ENCODE results near the gene ZHX3.

The ZHX3 gene

DNA sequence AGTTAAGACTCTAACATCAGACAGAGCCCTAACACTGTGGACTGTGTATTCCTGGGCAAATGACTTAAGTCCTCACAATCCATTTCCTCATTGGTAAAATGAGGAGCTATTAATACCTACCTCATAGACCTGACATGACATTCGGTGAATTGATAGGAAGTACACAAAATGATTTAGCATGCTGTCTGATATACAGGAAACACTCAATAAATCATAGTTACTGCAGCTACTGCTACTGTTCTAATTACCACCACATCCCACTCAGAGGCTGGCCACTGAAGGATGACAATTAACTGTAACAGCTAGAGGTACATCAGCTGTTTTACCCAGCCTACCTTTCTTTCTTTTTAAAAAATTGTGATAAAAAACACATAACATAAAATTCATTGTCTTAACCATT lies 92.4 kb downstream of the ZHX3 start:
- Histone ChIP-seq H3K4me3 (ENCODE audit: low read length) (no peak overlapping the region), H3K36me3 (ENCODE audit: control insufficient read depth, insufficient read depth, low read length) (no peaks in the 10 kb centered on the region), H3K79me2 (ENCODE audit: control insufficient read depth, insufficient read depth, low read length) (no peaks in the 10 kb centered on the region), H4K8ac (ENCODE audit: low read depth, low read length) (no peak overlapping the region), H2AK5ac (ENCODE audit: low read length) (no peak overlapping the region), H3K4me2 (ENCODE audit: low read length) (no peak overlapping the region), H3K4ac (ENCODE audit: low read depth, low read length) (no peak overlapping the region), H4K5ac (ENCODE audit: low read length) (no peak overlapping the region), H3K27me3 (ENCODE audit: insufficient read depth, low read length, poor library complexity) (no peaks in the 10 kb centered on the region), H3K9ac (ENCODE audit: low read length) (no peak overlapping the region), H3K79me1 (ENCODE audit: low read length) (no peaks in the 10 kb centered on the region), H2BK15ac (replicated peaks; ENCODE audit: low read depth) (no peak overlapping the region), H3K4me1 (ENCODE audit: control insufficient read depth, low read depth, low read length) (no peaks in the 10 kb centered on the region), H3K27ac (ENCODE audit: low read depth, low read length) (no peak overlapping the region), H2BK5ac (ENCODE audit: low read length) (no peak overlapping the region), H2BK120ac (ENCODE audit: low read depth, low read length) (no peak overlapping the region), H3K56ac (ENCODE audit: low read length) (no peak overlapping the region), H3K23ac (ENCODE audit: low read length) (no peak overlapping the region), H3K18ac (ENCODE audit: low read length) (no peak overlapping the region)
- no CpG with 5 or more reads among the region's 1 CpG for WGBS (ENCODE audit: extremely low coverage, insufficient coverage, low lambda C conversion rate)
- DNase-seq: no peak

DNA sequence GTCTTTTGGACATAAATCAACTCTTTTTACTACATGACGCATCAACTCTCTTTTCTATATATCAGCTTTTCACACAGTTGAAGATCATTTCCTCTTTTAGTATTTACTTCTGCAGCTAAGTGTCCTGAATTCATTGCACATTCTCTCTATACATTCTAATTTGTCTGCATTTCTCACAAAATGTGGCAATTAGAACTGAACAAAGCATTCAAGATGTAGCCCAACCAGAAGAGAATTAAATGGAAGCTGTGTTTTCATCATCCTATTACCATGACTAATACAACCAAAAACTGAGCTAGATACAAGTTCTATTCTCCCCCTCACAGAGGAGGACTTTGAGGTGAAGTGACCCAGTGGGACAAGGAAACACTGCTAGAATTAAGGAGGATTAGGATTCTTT lies 93.2 kb downstream of the ZHX3 start:
- H3K27ac ChIP-seq (ENCODE audit: low read depth, low read length): no peak overlapping the region
- H2BK120ac ChIP-seq (ENCODE audit: low read depth, low read length): no peak overlapping the region
- H3K79me1 ChIP-seq (ENCODE audit: low read length): no peaks in the 10 kb centered on the region
- no peak overlapping the region for H2AK5ac ChIP-seq (ENCODE audit: low read length)
- H3K36me3 ChIP-seq (ENCODE audit: control insufficient read depth, insufficient read depth, low read length): no peaks in the 10 kb centered on the region
- H3K9ac ChIP-seq (ENCODE audit: low read length): no peak overlapping the region
- no peak overlapping the region for H2BK5ac ChIP-seq (ENCODE audit: low read length)
- no peak overlapping the region for H4K5ac ChIP-seq (ENCODE audit: low read length)
- H3K23ac ChIP-seq (ENCODE audit: low read length): no peak overlapping the region
- WGBS (ENCODE audit: extremely low coverage, insufficient coverage, low lambda C conversion rate): no CpG with 5 or more reads among the region's 1 CpG
- H3K18ac ChIP-seq (ENCODE audit: low read length): no peak overlapping the region
- no peak overlapping the region for H3K4ac ChIP-seq (ENCODE audit: low read depth, low read length)
- H3K79me2 ChIP-seq (ENCODE audit: control insufficient read depth, insufficient read depth, low read length): no peaks in the 10 kb centered on the region
- H3K4me1 ChIP-seq (ENCODE audit: control insufficient read depth, low read depth, low read length): no peaks in the 10 kb centered on the region
- no peaks in the 10 kb centered on the region for H3K27me3 ChIP-seq (ENCODE audit: insufficient read depth, low read length, poor library complexity)
- no peak for DNase-seq
- H2BK15ac ChIP-seq (replicated peaks; ENCODE audit: low read depth): no peak overlapping the region
- H3K4me3 ChIP-seq (ENCODE audit: low read length): no peak overlapping the region
- H3K4me2 ChIP-seq (ENCODE audit: low read length): no peak overlapping the region
- H3K56ac ChIP-seq (ENCODE audit: low read length): no peak overlapping the region
- H4K8ac ChIP-seq (ENCODE audit: low read depth, low read length): no peak overlapping the region

DNA sequence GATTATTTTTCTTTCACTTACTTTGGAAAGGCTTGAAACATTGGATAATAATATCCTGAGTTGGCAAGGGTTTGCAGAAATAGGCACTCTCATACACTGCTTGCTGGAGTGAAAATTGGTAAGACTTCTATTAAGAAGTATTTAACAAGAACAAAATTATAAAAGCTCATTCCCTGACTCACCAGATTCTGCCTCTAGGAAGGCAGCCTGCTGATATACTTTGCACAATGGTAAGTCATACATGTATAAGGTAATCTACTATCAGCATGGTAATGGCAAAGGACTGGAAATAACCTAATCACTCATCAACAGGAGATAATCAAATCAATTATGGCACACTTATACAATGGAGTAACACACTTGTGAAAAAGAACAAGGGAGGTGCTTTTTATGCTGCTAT lies 94.4 kb downstream of the ZHX3 start:
- Histone ChIP-seq H3K79me1 (ENCODE audit: low read length) (no peaks in the 10 kb centered on the region), H3K27me3 (ENCODE audit: insufficient read depth, low read length, poor library complexity) (no peaks in the 10 kb centered on the region), H3K4ac (ENCODE audit: low read depth, low read length) (no peak overlapping the region), H3K4me1 (ENCODE audit: control insufficient read depth, low read depth, low read length) (no peaks in the 10 kb centered on the region), H3K18ac (ENCODE audit: low read length) (no peak overlapping the region), H3K79me2 (ENCODE audit: control insufficient read depth, insufficient read depth, low read length) (no peaks in the 10 kb centered on the region), H2BK5ac (ENCODE audit: low read length) (no peak overlapping the region), H3K9ac (ENCODE audit: low read length) (no peak overlapping the region), H3K23ac (ENCODE audit: low read length) (no peak overlapping the region), H2BK15ac (replicated peaks; ENCODE audit: low read depth) (no peak overlapping the region), H3K36me3 (ENCODE audit: control insufficient read depth, insufficient read depth, low read length) (no peaks in the 10 kb centered on the region), H3K4me2 (ENCODE audit: low read length) (no peak overlapping the region), H4K8ac (ENCODE audit: low read depth, low read length) (no peak overlapping the region), H3K27ac (ENCODE audit: low read depth, low read length) (no peak overlapping the region), H3K56ac (ENCODE audit: low read length) (no peak overlapping the region), H2BK120ac (ENCODE audit: low read depth, low read length) (no peak overlapping the region), H4K5ac (ENCODE audit: low read length) (no peak overlapping the region), H3K4me3 (ENCODE audit: low read length) (no peak overlapping the region), H2AK5ac (ENCODE audit: low read length) (no peak overlapping the region)
- DNase-seq: no peak

DNA sequence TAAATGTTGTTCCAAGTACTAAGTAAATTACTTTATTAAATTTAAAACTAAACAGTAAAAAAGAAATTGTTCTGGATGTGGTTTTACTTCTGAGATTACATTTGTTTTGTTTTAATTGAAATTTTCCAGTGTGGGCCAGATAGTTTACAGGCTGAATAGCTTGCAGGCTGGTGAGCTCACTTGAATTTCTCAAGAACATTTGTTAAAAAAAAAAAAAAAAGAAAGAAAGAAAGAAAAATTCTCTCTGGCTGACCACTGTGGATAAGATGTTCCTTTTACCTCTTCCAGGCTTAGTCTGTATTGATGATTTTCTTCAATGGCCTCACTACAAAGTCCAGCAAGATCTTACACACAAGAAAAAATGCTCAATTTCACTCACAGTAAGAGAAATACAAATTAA lies 94.8 kb downstream of the ZHX3 start:
- no peak overlapping the region for H3K4ac ChIP-seq (ENCODE audit: low read depth, low read length)
- H3K36me3 ChIP-seq (ENCODE audit: control insufficient read depth, insufficient read depth, low read length): no peaks in the 10 kb centered on the region
- no peak overlapping the region for H2BK5ac ChIP-seq (ENCODE audit: low read length)
- no peak overlapping the region for H2BK120ac ChIP-seq (ENCODE audit: low read depth, low read length)
- no peak overlapping the region for H2BK15ac ChIP-seq (replicated peaks; ENCODE audit: low read depth)
- no peak overlapping the region for H3K9ac ChIP-seq (ENCODE audit: low read length)
- H3K18ac ChIP-seq (ENCODE audit: low read length): no peak overlapping the region
- no peak overlapping the region for H3K4me2 ChIP-seq (ENCODE audit: low read length)
- H3K4me1 ChIP-seq (ENCODE audit: control insufficient read depth, low read depth, low read length): no peaks in the 10 kb centered on the region
- no peak overlapping the region for H3K4me3 ChIP-seq (ENCODE audit: low read length)
- H4K5ac ChIP-seq (ENCODE audit: low read length): no peak overlapping the region
- H3K79me1 ChIP-seq (ENCODE audit: low read length): no peaks in the 10 kb centered on the region
- H3K79me2 ChIP-seq (ENCODE audit: control insufficient read depth, insufficient read depth, low read length): no peaks in the 10 kb centered on the region
- no peak overlapping the region for H4K8ac ChIP-seq (ENCODE audit: low read depth, low read length)
- no peak overlapping the region for H3K27ac ChIP-seq (ENCODE audit: low read depth, low read length)
- no peak overlapping the region for H3K56ac ChIP-seq (ENCODE audit: low read length)
- H3K23ac ChIP-seq (ENCODE audit: low read length): no peak overlapping the region
- no peak overlapping the region for H2AK5ac ChIP-seq (ENCODE audit: low read length)
- DNase-seq: no peak
- H3K27me3 ChIP-seq (ENCODE audit: insufficient read depth, low read length, poor library complexity): no peaks in the 10 kb centered on the region

DNA sequence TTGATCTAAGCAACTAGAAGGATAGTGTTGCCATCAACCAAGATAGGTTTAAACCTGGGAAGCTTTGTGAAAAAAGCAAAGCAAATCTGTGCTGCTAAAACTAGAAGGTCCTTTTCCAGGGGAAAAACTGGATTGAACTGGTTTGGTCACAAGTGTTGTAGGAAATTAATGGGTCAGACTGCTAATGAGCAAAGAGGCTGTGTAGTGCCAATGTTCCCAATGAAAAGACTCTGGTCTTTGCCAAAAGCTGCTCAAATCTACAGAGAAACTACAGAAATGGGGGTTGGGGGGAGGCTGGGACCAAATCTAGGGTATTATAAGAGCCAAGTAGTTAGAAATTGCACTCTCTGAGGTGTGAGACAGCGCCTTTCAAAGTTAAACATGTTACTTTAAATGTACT lies 95.2 kb downstream of the ZHX3 start:
- no peak overlapping the region for H3K4me2 ChIP-seq (ENCODE audit: low read length)
- no peaks in the 10 kb centered on the region for H3K79me2 ChIP-seq (ENCODE audit: control insufficient read depth, insufficient read depth, low read length)

DNA sequence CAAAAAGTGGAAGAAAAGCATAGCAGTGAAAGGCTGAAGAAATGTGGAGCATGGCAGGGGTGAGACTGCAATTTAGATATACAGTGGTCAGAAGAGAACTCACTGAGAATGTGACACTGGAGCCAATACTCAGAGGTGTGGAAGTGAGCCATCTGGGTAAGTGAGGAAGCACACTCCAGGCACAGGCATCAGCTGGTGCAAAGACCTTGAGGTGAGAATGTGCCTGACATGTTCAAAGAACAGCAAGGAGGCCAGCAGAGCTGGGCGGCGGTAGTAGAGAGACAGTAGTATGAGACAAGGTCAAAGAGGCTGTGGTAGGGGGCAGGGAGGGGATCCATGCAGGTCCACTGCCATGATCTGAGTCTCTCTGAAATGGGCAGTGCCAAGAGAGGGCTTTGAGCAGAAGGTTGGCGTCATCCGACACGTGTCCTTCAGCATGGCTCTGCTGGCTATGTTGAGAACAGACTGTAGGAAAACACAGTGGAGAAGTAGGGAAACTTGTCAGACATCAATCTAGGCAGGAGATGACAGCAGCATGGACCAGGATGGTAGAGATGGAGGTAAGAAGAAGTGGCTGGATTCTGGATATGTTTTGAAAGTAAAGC lies 95.8 kb downstream of the ZHX3 start:
- Histone ChIP-seq H3K79me2 (ENCODE audit: control insufficient read depth, insufficient read depth, low read length) (no peaks in the 10 kb centered on the region), H2BK5ac (ENCODE audit: low read length) (no peak overlapping the region), H3K36me3 (ENCODE audit: control insufficient read depth, insufficient read depth, low read length) (no peaks in the 10 kb centered on the region), H2BK15ac (replicated peaks; ENCODE audit: low read depth) (no peak overlapping the region), H3K4me3 (ENCODE audit: low read length) (no peak overlapping the region), H3K18ac (ENCODE audit: low read length) (no peak overlapping the region), H4K5ac (ENCODE audit: low read length) (no peak overlapping the region), H3K79me1 (ENCODE audit: low read length) (no peaks in the 10 kb centered on the region), H4K8ac (ENCODE audit: low read depth, low read length) (no peak overlapping the region), H3K4me2 (ENCODE audit: low read length) (no peak overlapping the region), H2BK120ac (ENCODE audit: low read depth, low read length) (no peak overlapping the region), H3K56ac (ENCODE audit: low read length) (no peak overlapping the region), H3K23ac (ENCODE audit: low read length) (no peak overlapping the region), H3K27me3 (ENCODE audit: insufficient read depth, low read length, poor library complexity) (no peaks in the 10 kb centered on the region), H3K4me1 (ENCODE audit: control insufficient read depth, low read depth, low read length) (no peaks in the 10 kb centered on the region), H3K9ac (ENCODE audit: low read length) (no peak overlapping the region), H3K4ac (ENCODE audit: low read depth, low read length) (no peak overlapping the region), H3K27ac (ENCODE audit: low read depth, low read length) (no peak overlapping the region), H2AK5ac (ENCODE audit: low read length) (no peak overlapping the region)
- no CpG with 5 or more reads among the region's 5 CpGs for WGBS (ENCODE audit: extremely low coverage, insufficient coverage, low lambda C conversion rate)
- no peak for DNase-seq

More for the DNA sequence above, 95.2 kb downstream of the ZHX3 start:
- Histone ChIP-seq H2BK5ac (ENCODE audit: low read length) (no peak overlapping the region), H2AK5ac (ENCODE audit: low read length) (no peak overlapping the region), H3K4me1 (ENCODE audit: control insufficient read depth, low read depth, low read length) (no peaks in the 10 kb centered on the region), H2BK15ac (replicated peaks; ENCODE audit: low read depth) (no peak overlapping the region), H3K27ac (ENCODE audit: low read depth, low read length) (no peak overlapping the region), H3K36me3 (ENCODE audit: control insufficient read depth, insufficient read depth, low read length) (no peaks in the 10 kb centered on the region), H4K8ac (ENCODE audit: low read depth, low read length) (no peak overlapping the region), H3K4ac (ENCODE audit: low read depth, low read length) (no peak overlapping the region), H3K79me1 (ENCODE audit: low read length) (no peaks in the 10 kb centered on the region), H3K23ac (ENCODE audit: low read length) (no peak overlapping the region), H3K9ac (ENCODE audit: low read length) (no peak overlapping the region), H2BK120ac (ENCODE audit: low read depth, low read length) (no peak overlapping the region), H4K5ac (ENCODE audit: low read length) (no peak overlapping the region), H3K18ac (ENCODE audit: low read length) (no peak overlapping the region), H3K56ac (ENCODE audit: low read length) (no peak overlapping the region), H3K4me3 (ENCODE audit: low read length) (no peak overlapping the region), H3K27me3 (ENCODE audit: insufficient read depth, low read length, poor library complexity) (no peaks in the 10 kb centered on the region)
- no peak for DNase-seq
- no CpG with 5 or more reads among the region's 1 CpG for WGBS (ENCODE audit: extremely low coverage, insufficient coverage, low lambda C conversion rate)
